Stimulated activated effector memory CD8-positive, alpha-beta T cell treated with anti-CD3 and anti-CD28 coated beads, Interleukin-12 subunit alpha, Interleukin-12 subunit beta, amount 100 ng/mL, for 72 hours (primary cell): Measurements from ENCODE around the gene SHANK3.

ENCODE experiments used
- ATAC-seq: fragments of 150-1000 bp; cut with Tn5 transposase; 2 replicates; pipeline ENCODE4 v1.10.0; 2021
- DNase-seq, 2 donors: peaks; one replicate each; pipeline ENCODE4 v3.0.0; 2021 to 2022; ENCODE audit warnings: low spot score in 2 of 2
- H3K27ac Mint-ChIP-seq: one replicate; pipeline ENCODE4 v1.8.0; 2022; ENCODE audit warnings: mild to moderate bottlenecking, mixed read lengths
- H3K36me3 Mint-ChIP-seq: one replicate; pipeline ENCODE4 v1.8.0; 2022; ENCODE audit warnings: mild to moderate bottlenecking, mixed read lengths
- H3K4me1 Mint-ChIP-seq: one replicate; pipeline ENCODE4 v1.8.0; 2022; ENCODE audit warnings: mixed read lengths
- H3K4me3 Mint-ChIP-seq: one replicate; pipeline ENCODE4 v1.8.0; 2022; ENCODE audit warnings: mild to moderate bottlenecking, mixed read lengths
- H3K9me3 Mint-ChIP-seq: one replicate; pipeline ENCODE4 v1.8.0; 2022; ENCODE audit warnings: mixed read lengths

SHANK3 gene

GRCh38 chr22:50719814-50720300 lies 47.2 kb downstream of the SHANK3 start:
- ATAC-seq (no peak), DNase-seq (no peak)
- Mint-ChIP-seq H3K27ac (no peak overlapping the region), H3K4me1 (peaks cover 6% of the 10 kb centered on the region), H3K4me3 (no peak overlapping the region), H3K9me3 (no peaks in the 10 kb centered on the region), H3K36me3 (no peaks in the 10 kb centered on the region)

- no peaks in the 10 kb centered on the region for H3K9me3 Mint-ChIP-seq
- no peak overlapping the region for H3K4me3 Mint-ChIP-seq
- H3K36me3 Mint-ChIP-seq, result no peaks in the 10 kb centered on the region
- H3K27ac Mint-ChIP-seq, result no peak overlapping the region
- peaks cover 6% of the 10 kb centered on the region for H3K4me1 Mint-ChIP-seq
- DNase-seq, result no peak
- no peak for ATAC-seq
Observed at GRCh38 chr22:50720301-50721256, 48.0 kb downstream of the SHANK3 start.

- H3K9me3 Mint-ChIP-seq, result no peaks in the 10 kb centered on the region
- ATAC-seq (no peak), DNase-seq (no peak)
- H3K36me3 Mint-ChIP-seq, result no peaks in the 10 kb centered on the region
- no peak overlapping the region for H3K27ac Mint-ChIP-seq
- H3K4me1 Mint-ChIP-seq, result peaks cover 5% of the 10 kb centered on the region
- no peak overlapping the region for H3K4me3 Mint-ChIP-seq
Observed at GRCh38 chr22:50721257-50721844, 48.7 kb downstream of the SHANK3 start.

GRCh38 chr22:50722048-50722701 lies 49.6 kb downstream of the SHANK3 start:
- ATAC-seq (no peak), DNase-seq (no peak)
- Mint-ChIP-seq H3K9me3 (no peaks in the 10 kb centered on the region), H3K4me3 (no peak overlapping the region), H3K4me1 (no peaks in the 10 kb centered on the region), H3K36me3 (no peaks in the 10 kb centered on the region), H3K27ac (no peak overlapping the region)
